Measurements from ENCODE around the gene EPHA8. TPM values are rescaled to one million over a fixed set of nuclear protein-coding genes. Genes with fewer than 3 reads are reported as not detected.

EPHA8 gene
- total and polyA plus RNA-seq, 9 of the 15 experiments (the other 6 are each of a cell fraction or from before 2014, with no cell fraction given), result not detected

- TF ChIP-seq POLR2AphosphoS2 (IDR thresholded peaks at IDR 0.05; ENCODE audit: low read length) (no peak), RBM22 (IDR thresholded peaks at IDR 0.05; ENCODE audit: low read depth, low read length, poor library complexity, severe bottlenecking) (no peak), ZNF444 (CRISPR knock-in tag; IDR thresholded peaks at IDR 0.05) (no peak), TCF15 (CRISPR knock-in tag; IDR thresholded peaks at IDR 0.05) (no peak), E2F5 (CRISPR knock-in tag; IDR thresholded peaks at IDR 0.05) (no peak), RBM17 (IDR thresholded peaks at IDR 0.05; ENCODE audit: borderline replicate concordance, low read depth, low read length) (no peak), KLF13 (tag; IDR thresholded peaks at IDR 0.05; ENCODE audit: borderline replicate concordance, low read depth) (no peak), CC2D1A (IDR thresholded peaks at IDR 0.05) (no peak), ZNF146 (CRISPR knock-in tag; IDR thresholded peaks at IDR 0.05; ENCODE audit: unreplicated experiment) (no peak), AFF4 (CRISPR knock-in tag; IDR thresholded peaks at IDR 0.05) (no peak), PHF8 (IDR thresholded peaks at IDR 0.05; ENCODE audit: borderline replicate concordance, low read length) (no peak)
Measured at GRCh38 chr1:22534951-22535350, 28.3 kb upstream of the EPHA8 start (continued).

Data from K562 (cell line).